GM21526 (cell line): Measurements from ENCODE around the gene SCAMP3.
"Not testable (repeated sequence)": the region's sequence is repeated elsewhere in the genome, so short reads cannot be mapped to it uniquely, and the experiment has no call there.

ENCODE experiments used
- ATAC-seq: cut with Tn5 transposase; IDR thresholded peaks from one replicate; pipeline ENCODE4 v1.9.1; 2021; ENCODE audit warnings: moderate library complexity; ENCODE audit not compliant: unreplicated experiment, low FRiP score

The SCAMP3 gene

DNA sequence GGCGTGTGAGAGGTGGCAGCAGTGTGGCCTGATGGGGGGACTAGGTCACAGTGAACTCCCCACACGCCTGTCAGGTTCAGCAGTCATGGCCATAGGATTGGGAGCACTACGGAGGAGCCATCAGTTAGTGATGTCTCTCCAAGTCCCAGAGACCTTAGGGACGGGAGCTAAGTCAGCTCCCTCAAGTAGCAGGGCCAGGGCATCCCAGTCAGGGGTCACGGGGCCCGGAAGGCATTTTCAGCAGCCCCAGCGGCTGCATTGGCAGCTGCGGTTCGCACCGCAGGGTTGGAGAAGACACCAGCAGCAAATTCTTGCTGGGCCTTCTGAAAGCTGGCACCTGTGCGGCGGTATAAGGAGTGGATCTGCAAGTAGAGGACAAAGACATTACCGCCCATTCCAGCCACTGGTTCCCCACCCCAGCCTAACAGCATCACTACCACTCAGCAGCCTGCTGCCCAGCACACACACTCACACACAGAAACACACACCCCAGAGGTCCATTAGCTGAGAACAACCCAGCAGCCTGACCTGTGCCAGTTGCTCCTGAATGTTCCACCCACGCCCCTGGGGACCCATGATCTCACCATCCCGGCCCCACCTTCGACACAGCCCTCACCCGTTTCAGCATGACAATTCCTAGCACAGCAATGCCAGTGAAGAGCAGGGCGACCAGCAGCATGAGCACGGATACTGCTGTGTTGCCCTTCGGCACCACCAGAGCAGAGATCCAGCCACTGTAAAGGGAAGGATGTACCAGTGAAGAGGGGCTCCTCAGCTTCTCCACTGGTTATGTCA, 5.9 kb downstream of the SCAMP3 start:
- ATAC-seq = no peak

DNA sequence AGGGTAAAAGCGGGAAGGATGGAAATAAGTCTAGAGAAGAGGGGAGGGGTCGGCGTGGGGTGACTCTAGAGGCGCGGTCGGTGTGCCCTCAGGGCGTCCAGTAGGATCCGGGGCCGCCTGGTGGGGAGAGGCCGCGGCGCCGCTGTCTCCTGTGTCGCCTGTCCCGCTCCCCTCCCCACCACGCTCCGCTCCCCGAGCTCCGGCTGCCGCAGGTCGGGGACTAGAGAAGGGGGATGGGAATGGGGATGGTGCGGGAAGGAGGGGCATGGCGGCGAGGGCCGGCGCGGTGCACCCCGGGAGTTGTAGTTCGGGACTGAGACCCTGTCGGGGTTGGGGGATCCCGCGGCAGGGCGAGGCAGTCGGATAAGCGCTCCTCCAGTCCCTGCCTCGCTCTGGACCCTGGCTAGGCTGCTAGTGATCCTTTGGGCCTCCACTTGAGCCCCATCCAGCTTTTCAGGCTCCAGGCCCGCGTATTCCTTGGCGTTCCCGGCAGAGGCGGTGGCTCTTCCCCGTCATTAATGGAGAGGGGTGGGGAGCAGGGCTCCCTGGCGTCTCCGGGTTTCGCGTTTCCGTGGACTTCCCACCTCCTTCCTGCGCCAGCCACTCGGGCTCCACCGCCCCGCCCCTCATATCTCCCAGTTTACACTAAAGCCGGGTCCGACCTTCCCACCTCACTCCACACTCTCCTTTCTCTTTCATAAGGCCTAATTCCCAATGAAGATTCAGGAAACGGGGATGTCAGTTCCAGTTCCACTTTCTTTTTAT, 6.7 kb downstream of the SCAMP3 start, which contains the start of gene ENTREP3:
TSS of gene ENTREP3 (minus strand) at position 241 of the 765 bp plus-strand sequence. CDS start 606 bp downstream, outside the sequence.
- ATAC-seq = no peak

DNA sequence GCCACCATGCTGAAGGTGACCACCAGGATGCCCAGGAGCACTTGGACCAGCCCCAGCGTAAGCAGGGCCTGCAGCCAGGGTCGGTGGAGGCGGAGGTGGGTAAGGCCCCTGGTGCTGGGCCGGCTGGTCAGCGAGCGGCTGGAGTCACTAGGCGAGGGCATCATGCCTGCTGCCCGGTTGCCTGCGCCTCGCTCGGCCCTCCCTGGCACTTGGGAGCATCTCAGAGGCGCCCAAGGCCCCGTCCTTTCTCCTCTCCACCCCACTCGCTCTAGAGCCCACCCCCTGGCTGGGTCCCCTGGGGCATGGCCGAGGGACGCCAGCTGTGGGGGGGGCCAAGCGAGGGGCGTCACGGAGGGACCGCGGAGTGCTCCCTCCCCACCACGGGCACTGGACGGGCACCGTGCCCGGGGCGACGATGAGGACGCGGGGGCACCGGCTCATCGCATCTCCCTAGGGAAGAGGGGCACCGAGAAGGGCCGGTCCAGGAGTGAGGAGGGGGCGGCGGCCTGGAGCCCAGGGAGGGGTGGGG, 7.4 kb downstream of the SCAMP3 start:
- ATAC-seq = no peak

DNA sequence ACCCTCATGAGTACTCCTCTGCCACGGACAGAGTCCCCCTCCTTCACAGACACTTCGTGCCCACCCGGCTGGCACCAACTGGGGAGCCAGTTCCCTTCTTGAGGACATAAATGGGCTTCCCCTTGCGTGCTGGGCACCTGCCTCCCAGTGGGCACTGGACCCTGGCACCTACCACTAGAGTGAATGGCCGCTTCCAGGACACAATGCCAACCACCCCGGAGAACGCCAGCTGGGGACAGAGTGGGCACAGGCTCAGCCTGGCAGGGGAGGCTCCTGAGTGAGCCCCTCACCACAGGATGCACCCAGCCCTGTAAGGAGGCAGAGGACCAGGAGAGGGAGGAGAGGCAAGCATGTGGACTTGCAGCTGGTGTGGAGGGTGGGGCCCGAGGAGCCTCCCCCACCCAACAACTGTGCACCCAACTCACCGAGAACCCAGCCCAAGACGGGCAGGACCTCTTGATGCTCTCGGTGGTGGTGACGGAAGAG, 7.9 kb downstream of the SCAMP3 start:
- no peak for ATAC-seq

DNA sequence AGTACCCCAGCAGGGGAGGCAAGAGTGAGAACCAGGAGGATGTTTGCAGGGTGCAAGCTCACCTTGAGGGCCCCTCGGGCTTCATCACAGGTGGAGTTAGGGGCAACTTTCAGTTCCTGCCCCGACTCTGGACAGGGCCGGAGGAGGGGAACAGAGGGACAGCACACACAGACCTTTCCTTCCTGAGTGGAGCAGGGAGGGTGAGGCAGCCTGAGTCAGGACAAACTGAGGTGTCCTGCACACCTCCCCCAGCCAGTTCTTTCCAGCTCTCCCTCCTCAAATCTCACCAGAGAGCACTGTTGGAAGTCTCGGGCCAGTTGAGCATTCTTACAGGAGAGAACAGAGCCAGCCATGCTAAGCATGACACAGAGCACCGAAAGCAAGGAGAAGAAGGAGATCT, 8.4 kb downstream of the SCAMP3 start:
- ATAC-seq = no peak

DNA sequence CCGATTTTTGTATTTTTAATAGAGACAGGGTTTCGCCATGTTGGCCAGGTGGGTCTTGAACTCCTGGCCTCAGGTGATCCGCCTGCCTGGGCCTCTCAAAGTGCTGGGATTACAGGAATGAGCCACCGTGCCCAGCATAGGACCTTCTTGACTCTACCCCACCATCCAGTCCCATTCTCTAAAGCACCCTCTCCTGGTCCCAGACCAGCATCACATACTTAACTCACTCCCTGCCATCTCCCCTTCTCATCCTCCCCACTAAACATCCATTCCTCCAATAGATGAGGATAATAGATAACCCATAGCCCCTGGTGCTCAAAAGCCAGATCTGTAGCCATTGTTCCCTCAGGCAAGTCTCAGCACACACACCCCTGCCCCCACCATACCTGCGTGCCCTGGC, 9.0 kb downstream of the SCAMP3 start:
- ATAC-seq = no peak

DNA sequence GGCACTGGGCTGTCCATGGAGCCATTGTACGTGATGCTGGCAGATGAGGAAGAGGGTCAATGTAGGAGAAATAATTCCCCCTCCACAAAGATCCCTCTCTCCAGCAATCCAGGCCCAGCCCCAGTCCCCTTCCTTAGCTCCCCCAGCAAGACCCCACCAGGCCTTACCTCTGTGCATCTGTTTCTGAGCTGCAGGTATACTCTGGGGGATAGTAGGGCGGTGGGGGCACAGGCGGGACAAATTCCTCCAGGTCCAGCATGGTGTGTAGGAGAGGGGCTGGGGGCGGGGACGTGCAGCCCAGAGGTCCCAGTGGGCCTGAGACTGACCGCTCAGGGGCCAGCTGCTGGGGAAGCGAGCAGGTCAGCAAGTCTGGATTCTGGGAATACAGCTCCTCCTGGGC, 10.6 kb downstream of the SCAMP3 start:
- ATAC-seq = no peak

DNA sequence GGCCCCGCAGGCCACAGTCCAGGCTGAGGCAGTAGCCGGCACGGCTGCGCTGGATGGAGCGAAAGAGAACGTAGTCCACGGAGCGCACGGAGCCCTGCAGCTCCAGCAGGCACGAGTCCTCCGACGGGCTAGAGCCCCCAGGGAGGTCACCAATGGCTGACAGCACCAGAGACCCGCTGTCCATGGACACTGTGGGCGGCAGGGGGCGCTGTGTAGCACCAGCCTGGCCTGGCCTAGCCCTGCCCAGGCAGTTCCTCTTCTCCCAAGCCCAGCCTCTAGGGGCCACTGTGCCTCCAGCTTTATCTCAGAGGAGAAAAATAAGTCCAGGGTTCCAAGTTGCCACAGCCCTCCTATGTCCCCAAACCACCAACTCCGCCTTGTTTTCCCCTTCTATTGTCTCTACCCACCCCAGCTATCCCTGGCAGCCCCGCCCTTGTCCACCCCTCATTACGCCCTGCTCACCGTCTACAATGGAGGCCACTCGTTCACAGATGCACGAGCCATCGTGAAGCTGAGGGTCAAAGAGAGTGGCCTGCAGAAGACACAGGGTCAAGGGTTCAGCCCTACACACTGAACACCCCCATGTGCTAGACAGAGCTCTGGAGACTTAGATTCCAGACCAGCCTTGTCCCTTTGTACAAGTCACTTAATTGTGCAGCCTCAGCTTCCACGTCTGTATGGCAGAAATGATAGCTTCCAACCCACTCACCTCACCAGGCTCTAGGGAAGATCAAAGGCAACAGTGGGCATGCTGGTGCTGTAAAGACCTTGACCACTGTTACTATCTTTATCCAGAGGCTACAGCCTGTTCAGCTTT, 11.3 kb downstream of the SCAMP3 start:
- ATAC-seq = peak; percentile 66

DNA sequence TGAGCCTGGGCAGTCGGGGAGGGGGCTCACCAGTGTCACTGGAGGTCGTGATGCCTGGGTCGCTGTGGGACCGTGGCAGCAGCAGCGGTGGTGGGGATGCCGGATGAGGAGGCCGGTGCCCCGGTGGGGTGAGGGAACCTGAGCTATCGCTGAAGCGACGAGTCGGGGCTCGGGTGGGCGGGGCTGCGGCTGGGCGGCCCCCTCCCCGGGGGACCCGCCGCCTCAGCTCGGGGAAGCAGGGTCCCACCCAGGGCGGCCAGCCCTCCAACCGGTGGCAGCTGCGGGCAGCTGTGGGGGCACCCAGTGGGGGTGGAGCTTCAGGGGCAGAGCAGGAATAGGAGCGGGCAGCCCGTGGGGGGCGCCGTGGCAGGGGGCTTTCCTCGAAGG, 11.9 kb downstream of the SCAMP3 start:
- ATAC-seq = peak; percentile 15

DNA sequence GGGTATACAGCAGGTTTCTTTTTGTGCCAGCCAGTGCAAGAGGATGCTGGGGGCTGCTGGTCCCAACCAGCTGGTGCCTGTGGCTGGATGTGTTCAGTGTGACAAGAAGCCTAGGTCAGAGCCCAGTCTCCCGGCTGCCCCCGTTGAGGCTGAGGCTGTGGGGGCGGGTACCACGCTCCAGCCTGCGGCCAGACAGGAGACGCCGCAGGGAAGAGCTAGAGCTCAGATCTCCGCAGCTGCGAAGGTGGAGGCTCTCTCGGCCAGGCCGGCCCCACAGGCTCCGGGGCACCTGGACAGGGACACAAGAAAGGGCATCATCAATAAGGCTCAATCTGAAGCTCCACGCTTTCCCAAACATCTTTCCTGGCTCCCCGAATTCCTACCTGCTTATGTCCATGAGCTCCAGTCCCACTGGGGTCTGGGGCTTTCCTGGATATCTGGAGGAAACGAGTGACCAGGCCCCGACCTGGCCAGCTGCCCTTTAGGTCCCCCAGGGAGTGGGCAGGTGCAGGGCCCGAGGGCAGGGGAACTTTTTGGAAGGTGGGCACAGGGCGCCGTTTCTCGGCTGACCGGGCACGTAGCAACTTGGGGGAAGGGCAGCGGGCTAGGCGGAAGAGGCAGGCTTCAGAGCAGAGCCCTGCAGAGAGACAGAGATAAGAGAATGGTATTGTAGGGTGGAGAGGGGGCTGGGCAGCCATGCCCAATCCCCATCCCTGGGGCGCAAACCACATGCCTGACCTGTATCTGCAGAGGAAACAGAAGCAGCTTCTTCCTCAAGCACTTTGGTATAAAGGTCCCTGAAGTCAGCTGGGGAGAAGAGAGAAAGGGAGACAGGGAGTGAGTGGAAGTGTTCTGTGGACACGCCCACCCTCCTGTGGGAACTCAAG, 14.2 kb downstream of the SCAMP3 start:
- ATAC-seq = no peak

DNA sequence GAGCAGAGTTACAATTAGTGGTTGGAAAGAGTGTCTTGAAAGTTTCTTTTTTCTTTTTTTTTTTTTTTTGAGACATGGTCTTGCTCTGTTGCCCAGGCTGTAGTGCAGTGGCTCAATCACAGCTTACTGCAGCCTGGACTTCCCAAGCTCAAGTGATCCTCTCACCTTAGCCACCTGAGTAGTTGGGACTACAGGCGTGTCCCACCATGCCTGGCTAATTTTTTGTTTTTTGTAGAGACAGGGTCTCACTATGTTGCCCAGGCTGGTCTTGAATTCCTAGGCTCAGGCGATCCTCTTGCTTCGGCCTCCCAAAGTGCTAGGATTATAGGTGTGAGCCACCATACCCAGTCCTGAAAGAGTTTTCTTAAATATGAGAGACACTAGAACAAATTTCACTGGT, 15.4 kb downstream of the SCAMP3 start:
- ATAC-seq = not testable (repeated sequence)

DNA sequence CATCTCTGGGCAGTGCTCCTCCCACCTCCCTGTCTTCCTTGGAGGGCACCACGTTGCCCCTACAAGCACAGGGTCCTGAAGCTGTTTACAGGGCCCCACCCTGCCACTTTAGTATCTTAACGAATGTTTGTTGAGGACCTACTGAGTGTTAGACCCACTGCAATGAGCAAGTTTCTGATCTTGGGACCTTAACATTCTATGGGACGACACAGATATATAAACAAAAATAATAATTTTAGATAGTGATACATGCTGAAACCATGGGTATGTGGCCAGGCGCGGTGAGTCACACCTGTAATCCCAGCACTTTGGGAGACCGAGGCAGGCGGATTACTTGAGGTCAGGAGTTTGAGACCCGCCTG, 17.0 kb downstream of the SCAMP3 start:
- peak; percentile 5 for ATAC-seq

DNA sequence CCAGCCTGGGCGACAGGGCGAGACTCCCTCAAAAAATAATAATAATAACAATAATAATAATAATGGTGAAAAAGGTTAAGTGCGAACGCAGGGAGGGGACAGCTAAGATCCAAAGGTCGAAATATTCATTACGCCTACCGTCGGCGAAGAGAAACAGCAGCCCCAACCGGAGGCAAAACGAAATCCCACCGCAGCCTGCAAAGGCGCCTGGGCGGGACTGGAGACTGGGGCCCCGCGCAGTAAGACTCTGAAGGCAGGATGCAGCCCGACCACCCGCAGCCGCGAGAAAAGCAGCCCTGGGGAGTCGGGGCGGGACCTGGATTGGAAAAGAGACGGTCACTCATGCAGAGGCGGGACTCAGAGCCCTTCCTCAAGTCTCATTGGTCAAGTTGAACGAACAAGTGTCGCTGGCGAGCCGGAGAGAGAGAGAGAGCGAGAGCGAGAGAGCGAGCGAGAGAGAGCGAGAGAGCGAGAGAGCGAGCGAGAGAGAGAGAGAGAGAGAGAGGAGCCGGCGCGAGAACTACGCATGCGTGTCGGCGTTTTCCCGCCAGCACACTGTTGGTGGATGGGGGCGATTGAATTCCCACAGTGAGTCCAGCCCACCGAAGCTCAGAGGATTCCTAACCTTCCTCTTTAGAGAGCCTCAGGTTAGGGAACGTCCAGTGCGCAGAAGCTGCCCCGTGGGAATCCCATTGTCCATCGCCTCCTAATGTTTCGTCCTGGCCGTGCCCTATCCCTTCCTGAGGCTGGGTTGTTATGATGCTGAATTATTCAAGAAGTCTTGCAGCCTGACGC, 17.6 kb downstream of the SCAMP3 start:
- ATAC-seq = peak; percentile 69

DNA sequence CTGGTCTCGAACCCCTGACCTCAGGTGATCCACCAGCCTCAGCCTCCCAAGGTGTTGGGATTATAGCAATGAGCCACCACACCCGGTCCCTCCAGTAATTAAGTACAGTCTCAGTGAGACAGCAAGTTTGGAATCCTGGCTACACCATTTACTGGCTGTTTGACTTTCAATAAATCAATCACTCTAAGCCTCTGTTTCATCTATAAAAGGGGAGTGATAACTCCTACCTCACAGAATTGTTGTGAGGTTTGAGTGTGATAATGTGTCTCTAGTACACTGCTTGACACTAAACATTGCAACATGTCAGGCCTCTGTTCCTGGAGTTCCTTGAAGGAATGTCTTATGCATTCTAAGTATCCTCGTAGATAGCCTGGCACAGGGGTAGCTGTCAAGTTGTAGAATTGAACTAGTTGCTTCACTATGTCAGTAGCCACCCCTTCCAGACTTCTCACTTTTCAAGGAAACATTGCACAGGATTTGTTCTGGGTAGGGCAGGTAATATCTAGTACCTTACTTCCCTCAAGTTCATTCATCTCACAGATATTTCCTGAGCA, 19.3 kb downstream of the SCAMP3 start:
- ATAC-seq = no peak

DNA sequence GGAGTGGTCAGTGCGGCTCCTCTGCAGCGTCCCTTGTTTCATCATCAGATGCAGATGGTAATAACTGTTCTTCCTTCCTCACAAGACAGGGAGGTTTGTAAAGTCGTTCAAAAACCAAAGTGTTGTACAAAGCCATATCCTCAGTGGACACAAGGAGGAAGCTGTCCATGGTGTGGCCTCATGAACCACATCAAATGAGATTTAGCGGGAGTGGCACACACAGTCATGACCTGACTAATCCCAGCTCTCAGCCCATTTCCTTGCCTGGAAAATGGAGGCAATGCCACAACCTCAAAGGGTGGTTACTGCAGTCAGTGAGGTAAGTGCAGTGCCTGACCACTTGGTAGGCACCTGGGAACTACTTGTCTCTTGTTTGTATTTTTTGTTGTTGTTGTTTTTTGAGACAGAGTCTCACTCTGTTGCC, 20.3 kb downstream of the SCAMP3 start:
- ATAC-seq = no peak

DNA sequence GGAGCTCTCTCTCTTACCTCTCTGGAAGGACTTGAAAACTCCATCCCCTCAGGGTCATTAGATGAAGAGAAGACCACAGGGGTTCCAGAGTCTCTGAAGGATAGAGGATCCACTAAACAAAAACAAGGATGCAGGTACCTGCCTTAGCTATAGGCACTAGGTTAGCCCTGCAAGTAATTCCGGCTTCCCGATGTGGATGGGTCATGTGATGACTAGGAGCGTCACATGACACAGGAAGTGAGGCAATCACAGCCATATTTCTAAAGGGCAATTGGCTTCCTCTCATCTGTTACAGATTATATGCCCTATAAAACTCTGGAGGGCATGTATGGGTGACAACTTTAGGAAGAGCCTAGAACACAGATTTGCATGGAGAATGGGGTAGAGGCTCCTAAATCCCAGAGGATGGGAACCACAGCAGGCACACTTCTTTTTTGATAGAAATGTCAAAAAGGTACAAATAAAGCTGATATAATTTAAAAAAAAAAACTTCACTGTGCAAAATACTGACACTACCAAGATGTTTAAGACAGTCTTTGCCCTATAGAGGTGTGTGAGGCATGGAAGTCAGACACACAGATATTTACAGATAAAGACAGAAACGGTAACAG, 21.0 kb downstream of the SCAMP3 start:
- ATAC-seq = no peak

DNA sequence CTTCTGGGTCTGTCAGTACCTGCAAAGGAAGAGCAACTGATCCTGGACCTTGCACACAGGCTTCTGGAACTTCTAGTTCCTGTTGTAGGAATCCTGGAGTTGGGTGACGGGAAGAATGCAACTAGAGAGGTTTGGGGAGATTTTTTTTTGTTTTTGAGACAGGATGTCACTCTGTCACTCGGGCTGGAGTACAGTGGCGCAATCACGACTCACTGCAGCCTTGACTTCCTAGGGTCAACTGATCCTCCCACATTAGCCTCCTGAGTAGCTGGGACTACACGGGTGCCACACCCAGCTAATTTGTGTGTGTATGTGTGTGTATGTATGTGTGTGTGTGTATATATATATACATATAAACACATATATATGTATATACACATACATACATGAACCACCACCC, 25.7 kb downstream of the SCAMP3 start:
- no peak for ATAC-seq

DNA sequence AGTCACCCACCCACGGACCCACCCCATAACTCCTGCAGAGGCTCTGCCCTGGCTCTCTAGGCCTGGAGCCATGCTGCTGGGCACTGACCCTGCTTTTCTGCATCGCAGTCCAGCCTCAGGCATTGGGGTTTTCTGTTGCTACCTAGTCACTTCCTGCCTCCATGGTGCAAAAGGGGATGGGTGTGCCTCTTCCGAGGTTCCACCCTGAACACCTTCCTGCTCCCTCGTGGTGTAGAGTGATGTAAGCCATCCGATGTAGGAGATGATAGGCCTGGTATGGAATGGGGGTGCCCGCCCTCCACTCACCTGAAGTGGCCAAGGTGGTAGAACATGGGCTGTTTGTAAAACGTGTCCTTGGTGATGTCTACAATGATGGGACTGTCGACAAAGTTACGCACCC, 26.8 kb downstream of the SCAMP3 start:
- not testable (repeated sequence) for ATAC-seq
